ENCODE results near the gene TMEM219. TPM values are rescaled to one million over a fixed set of nuclear protein-coding genes. Genes with fewer than 3 reads are reported as not detected.
A peak's percentile ranks its signal among the peaks of the same experiment; 100 is the strongest.
"Not testable (repeated sequence)": the region's sequence is repeated elsewhere in the genome, so short reads cannot be mapped to it uniquely, and the experiment has no call there.

TMEM219 gene, protein sequence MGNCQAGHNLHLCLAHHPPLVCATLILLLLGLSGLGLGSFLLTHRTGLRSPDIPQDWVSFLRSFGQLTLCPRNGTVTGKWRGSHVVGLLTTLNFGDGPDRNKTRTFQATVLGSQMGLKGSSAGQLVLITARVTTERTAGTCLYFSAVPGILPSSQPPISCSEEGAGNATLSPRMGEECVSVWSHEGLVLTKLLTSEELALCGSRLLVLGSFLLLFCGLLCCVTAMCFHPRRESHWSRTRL
- 100 to 1,000 TPM; 104 to 134 (median 113) TPM for polyA plus RNA-seq (ENCODE audit: insufficient read length in 4 of 4)

DNA sequence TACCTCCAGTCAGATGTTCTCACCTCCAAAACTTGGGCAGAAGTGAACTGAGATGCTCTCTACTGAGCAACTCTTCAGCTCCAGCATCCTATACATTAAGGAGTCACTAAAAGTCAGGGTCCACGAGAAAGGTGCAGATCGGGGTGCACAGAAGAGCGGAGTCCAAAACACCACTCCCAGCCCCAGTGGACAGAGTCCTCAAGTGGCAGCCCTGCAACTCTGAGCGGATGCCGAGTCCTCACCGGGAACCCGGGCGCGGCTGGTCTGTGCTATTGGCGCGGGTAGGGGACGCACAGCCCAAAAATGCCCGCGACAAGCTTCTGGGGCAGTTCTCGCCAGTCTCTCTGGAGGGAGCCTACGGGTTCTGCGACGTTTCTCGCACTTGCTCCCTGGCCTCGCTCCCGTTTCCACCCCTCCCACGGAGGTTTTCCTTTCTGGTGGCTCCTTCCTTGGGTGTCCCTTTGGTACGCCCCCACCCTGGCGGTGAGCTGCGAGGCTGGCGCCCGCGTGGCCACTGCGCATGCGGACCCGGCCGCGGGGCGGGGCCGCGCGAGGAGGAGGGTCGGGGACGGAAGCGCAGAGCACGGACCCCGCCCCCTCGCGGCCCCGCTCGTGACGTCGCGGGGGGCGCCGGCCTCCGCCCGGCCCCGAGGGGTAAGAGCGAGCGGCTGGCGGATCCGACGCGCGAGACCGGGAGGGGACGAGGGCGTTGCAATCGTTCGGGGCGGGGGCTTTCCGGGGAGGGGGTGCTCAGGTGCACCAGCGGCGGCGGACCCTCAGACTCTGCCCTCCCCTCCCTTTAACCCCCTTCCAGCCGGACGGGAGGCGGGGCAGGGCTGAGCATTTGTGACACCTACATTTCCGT lies at the start of gene TMEM219:
TSS of gene TMEM219 (plus strand) at position 601 of the 865 bp plus-strand sequence. CDS start 1,065 bp downstream, outside the sequence.
- DNase-seq (ENCODE audit: low read depth in 4 of 4, low spot score in 2 of 4): peak; percentile 81 to 88 (median 86)

DNA sequence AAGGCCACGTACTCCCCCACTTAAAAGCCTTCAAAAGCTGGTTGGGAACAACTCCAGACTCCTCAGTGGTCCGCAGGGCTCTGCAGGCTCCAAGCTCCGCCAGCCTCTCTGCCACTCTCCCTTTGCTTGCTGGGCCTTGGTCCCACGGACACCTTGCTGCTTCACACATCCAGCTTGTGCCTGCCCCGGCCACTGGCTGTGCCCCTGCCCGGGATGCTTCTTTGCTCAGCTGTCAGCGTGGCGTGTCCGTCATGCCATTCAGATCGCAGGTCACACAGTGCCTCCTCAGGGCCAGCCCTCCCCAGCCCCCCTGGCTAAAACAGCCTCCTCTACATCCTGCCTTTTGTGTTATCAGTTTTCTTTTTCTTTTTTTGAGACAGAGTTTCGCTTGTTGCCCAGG lies 49.8 kb upstream of the TMEM219 start:
- DNase-seq (ENCODE audit: low read depth in 4 of 4, low spot score in 2 of 4): no peak

DNA sequence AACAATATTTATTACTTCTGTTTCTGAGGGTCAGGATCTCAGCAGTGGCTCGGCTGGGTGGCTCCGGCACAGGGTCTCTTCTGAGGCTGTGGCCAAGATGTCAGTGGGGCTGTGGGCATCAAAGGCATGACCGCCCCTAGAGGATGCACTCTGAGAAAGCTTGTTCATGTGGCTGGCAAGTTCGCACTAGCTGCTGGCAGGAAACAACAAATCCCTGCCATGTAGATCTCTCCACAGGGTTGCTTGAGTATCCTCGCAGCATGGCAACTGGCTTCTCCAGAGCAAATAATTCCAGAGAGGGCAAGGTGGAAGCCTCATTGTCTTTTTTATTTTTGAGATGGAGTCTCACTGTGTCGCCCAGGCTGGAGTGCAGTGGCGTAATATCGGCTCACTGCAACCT lies 48.4 kb upstream of the TMEM219 start:
- DNase-seq (ENCODE audit: low read depth in 4 of 4, low spot score in 2 of 4): no peak

DNA sequence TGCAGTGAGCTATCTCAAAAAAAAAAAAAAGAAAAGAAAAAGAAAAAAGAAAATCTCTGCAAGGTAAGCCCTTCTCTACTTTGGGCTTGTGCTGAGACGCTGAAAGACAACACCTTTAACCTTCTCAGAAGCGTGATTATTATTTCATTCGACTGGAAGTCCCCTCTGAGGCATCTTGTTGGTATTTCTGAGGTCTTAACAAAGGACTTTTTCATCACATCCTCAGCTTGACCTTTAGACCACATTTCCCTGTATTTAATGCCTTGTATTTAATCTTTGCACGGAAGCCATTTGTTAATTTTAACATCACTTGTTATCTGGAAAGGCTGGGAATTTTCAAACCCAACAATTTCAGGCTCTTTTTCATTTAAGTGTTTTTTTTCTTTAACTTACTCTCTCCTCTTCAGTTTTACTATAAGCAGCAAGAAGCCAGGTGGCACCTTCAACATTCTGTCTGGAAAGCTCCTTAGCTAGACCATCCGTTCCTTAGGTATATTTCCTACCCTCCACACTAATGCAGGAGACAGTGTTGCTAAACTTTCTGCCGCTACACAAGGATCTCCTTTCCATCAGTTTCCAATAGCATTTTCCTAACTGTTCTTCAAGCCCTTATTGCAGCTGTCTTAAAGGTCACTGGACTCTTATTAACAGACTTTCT lies 46.2 kb upstream of the TMEM219 start:
- DNase-seq (ENCODE audit: low read depth in 4 of 4, low spot score in 2 of 4): no peak

DNA sequence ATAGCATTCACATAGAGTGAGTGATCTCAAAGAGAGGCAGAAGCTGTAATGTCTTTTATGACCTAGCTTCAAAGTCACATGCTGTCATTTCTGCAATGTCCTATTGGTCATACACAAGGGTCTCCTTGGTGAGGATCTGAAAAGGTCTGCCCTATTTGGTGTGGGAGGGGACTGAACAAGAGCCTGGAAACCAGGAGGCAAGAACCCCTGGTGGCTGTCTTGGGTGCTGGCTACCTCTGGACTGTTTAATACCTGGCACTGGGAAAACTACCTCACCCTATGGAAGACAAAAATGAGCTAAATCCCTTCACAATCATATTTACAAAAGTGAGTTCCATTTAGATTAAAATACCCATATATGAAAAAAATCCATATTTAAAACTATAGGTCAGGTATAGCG lies 44.9 kb upstream of the TMEM219 start:
- DNase-seq (ENCODE audit: low read depth in 4 of 4, low spot score in 2 of 4): no peak

DNA sequence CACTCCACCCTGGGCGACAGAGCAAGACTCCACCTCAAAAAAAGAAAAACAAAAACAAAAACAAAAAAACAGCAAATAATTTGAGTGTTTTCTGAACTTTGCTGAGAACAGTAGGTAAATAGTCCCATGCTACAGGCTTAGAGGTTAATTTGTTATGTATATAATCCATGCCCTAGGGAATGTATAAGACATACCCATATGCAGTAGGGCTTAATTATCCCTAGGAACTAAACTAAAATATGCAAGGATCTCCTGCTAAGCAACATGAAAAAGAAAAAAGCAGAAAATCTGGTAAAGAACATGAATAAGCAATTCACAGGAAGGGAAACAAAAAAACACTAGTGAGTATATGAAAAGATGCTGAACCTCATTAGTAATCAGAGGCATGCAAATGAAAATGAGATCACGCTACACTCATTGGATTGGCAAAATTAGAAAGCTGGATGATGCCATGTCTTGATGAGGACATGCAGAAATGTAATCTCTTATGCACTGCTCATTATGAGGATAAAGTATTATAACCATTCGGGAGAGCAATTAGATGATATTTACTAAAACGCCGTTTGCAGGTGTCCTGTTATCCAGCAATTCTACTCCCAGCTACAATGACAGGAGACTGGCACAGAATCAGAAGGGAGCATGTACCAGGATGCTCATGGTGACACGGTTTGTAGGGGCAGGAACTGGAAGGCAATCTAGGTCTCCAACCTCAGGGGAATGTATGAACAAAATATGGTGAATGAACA lies 41.4 kb upstream of the TMEM219 start:
- DNase-seq (ENCODE audit: low read depth in 4 of 4, low spot score in 2 of 4): no peak

DNA sequence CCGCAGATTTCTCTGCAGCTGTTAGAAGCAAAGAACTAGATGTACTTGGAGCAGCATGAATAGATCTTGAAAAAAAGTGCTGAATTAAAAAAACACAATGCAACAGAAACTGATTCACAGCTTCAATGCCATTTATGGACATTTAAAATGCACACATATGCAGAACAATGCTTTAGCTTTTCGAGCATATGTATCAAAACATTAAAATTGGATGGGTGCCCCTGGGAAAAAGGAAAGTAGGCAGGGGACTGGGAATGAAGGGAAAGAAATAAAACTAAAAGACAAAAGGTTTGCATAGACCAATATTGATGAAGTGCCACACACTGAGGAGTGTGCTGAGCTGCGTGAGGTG lies 40.9 kb upstream of the TMEM219 start:
- no peak for DNase-seq (ENCODE audit: low read depth in 4 of 4, low spot score in 2 of 4)

DNA sequence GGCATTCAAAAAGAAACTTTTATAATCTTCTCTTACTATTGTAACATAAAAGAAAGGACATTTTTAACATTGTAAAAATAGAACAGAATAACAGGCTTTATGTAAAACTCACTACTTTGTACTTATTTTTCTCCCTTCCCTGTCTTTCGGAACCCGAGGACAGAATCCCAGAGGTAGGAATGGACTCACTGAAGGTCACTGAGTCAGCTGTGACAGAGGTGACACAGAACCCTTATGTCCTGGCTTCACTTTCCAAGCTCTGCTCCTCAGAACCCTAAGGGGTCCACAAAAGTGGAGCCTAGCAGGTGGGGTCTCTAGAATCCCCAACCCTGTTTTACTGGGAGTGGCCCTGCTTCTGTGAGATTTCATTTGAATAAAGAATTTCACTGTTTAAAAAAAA lies 39.6 kb upstream of the TMEM219 start:
- no peak for DNase-seq (ENCODE audit: low read depth in 4 of 4, low spot score in 2 of 4)

DNA sequence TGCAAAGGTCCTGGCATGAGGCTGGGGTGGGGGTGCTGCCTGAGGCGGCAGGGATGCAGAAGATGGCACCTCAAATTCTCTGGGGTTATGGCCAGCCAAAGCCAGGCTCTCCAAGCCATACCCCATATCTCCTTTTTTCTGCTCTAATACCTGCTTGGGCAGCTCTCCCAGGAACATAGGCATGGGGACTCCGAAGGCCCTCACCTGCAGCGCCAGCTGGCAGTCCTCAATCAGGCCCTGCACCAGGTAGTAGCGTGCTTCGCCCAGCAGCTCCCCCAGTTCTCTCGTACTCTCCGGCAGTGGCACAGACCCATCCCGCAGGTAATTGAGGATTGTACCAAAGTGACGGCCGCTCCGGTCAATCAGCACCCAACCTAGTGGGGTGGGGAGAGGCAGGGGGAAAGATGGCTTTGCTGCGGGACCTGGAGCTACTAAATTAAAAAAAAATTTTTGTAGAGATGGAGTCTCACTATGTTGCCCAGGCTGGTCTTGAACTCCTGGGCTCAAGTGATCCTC lies 38.8 kb upstream of the TMEM219 start:
- no peak for DNase-seq (ENCODE audit: low read depth in 4 of 4, low spot score in 2 of 4)

DNA sequence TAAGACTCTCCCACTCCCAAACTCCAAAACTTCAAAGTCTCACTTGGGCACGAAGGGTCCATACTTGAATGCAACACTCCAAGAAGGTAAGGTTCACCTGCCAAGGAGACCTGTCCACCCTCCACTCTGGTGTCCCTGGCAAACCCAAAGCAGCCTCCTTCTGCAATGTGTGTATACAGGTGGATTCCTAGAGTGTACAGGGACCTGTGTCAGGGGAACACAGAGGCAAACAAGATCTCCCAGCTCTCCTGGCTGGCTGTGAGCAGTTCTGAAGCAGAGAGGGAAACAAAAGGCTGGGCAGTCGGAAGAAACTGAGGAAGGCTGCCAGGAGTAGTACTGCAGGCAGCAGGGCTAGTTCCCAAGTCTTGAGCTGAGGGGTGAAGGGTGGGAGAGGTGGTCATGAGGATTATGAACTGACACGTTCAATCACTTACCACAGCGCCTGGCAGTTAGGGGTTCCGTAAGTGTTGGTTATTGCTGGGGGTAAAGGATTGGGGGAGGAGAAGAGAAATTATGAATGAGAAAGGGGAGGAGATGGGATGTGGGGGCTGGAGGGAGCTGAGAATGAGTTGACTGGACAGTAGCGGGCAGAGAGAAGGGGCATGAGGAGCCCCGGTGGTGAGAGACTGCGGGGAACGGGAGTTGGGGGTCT lies 36.6 kb upstream of the TMEM219 start:
- DNase-seq (ENCODE audit: low read depth in 4 of 4, low spot score in 2 of 4): no peak

DNA sequence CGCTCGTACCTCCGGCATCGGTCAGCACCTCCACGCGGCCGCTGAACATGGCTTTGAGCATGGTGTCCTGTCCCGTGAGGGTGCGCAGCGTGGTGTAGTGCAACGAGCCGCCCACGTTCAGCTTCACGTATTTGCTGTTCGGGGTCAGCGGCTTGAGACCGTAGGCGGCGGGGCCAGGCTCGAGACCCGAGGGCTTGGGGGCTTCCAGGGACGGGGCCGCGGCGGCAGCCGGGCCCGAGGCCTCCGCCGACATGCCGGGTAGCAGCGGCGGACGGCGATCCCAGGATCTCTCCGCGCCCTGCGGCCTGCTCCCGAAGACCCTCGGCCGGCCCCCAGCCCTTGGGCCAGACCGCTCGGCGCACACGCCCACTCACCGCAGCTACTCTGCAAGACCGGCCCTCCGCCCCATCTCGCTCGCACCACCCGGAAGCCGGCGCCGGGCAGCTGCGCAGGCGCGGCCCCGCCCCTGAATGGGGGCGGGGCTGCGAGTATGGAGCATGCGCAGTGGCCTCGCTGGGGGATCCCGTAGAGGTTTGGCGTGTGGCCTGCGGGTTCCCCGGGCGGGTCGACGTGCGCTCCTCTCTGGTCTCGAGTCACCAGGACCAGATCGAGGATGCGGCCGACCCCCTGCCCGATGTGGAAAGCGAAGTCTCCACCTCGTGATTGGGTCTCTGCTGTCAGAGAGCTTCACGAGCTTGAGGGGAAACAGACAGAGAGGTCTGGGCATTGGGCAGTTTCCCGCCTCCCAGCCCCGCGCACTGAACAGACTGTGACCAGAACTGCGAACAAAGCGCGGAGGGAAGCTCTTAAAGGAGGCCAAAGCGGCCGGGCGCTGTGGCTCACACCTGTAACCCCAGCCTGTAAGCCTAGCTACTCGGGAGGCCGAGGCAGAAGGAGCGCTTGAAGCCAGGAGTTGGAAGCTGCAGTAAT lies 35.8 kb upstream of the TMEM219 start, which contains the start of gene KCTD13:
TSS of gene KCTD13 (minus strand) at position 446 of the 930 bp plus-strand sequence. CDS start at position 253, 193 bp downstream.
- DNase-seq (ENCODE audit: low read depth in 4 of 4, low spot score in 2 of 4): peak; percentile 81 to 89 (median 86)

DNA sequence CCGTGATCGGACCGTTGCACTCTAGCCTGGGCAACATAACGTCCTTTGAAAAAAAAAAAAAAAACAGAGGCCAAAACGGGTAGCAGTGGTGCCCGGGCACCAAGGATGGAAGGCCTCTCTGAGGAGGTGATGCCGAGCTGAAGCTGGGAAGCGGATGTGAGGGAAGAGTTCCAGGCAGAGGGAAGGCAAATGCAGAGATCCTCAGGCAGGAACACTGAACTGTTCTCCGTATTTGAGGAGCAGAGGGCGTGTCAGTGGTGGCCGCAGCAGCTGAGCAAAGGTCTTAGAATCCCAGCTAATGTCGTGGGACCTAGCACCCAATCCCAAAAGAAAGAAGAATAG lies 35.2 kb upstream of the TMEM219 start:
- peak in 1 of 4 donors; percentile 38 for DNase-seq (ENCODE audit: low read depth in 4 of 4, low spot score in 2 of 4)

DNA sequence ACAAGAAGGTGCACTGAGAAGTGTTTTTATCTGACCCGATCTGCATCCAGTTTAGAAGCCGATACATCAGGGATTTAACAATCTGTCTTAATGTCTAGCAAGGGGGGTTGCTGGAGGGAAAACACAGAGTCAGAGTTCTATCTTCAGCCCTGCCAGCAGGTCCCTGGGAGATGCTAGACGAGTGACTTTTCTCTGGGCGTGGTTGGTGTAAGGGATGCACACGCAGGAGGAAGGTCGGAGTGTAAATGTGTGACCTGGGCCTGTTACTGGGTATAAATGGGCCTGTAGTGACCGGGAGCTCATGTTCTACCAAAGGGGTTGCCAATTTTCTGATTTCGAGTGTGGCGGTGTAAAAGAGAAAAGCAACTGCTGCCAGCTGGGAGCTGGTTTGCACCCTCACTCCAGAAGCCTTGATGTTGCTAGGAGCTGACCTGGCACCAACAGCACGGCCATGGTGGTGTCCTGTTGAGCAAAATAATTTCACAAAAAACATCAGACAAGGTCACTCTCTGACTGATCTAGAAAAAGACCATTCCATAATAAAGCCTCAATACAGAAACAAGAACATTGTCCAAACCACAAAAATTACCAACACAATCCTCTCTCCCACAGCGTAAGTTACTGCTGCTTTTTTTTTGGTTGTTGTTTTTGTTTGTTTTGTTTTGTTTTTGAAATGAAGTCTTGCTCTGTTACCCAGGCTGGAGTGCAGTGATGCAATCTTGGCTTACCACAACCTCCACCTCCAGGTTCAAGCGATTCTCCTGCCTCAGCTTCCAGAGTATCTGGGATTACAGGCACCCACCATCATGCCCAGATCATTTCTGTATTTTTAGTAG lies 34.6 kb upstream of the TMEM219 start:
- DNase-seq (ENCODE audit: low read depth in 4 of 4, low spot score in 2 of 4): no peak

DNA sequence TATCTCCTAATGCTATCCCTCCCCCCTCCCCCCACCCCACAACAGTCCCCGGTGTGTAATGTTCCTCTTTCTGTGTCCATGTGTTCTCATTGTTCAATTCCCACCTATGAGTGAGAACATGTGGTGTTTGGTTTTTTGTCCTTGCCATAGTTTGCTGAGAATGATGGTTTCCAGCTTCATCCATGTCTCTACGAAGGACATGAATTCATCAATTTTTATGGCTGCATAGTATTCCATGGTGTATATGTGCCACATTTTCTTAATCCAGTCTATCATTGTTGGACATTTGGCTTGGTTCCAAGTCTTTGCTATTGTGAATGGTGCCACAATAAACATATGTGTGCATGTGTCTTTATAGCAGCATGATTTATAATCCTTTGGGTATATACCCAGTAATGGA lies 30.1 kb upstream of the TMEM219 start:
- DNase-seq (ENCODE audit: low read depth in 4 of 4, low spot score in 2 of 4): not testable (repeated sequence)

DNA sequence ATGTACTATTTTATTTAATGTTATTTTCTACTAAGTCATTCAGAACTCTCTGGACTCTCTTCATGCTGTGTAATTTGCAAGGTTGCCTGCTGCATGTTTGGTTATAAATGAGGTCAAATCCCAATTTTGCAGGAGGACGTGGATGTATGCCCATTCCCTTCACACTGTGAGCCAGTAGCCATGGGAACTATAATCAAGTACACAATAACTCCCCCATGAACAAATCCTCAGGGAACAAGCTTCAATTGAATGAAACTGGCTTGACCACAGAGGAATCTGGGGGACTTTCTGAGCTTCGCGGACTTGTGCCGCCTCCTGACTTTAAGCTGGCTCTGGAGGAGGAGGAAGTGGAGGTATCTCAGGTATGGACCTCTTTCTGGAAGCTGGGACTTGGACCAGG lies 21.2 kb upstream of the TMEM219 start:
- no peak for DNase-seq (ENCODE audit: low read depth in 4 of 4, low spot score in 2 of 4)

DNA sequence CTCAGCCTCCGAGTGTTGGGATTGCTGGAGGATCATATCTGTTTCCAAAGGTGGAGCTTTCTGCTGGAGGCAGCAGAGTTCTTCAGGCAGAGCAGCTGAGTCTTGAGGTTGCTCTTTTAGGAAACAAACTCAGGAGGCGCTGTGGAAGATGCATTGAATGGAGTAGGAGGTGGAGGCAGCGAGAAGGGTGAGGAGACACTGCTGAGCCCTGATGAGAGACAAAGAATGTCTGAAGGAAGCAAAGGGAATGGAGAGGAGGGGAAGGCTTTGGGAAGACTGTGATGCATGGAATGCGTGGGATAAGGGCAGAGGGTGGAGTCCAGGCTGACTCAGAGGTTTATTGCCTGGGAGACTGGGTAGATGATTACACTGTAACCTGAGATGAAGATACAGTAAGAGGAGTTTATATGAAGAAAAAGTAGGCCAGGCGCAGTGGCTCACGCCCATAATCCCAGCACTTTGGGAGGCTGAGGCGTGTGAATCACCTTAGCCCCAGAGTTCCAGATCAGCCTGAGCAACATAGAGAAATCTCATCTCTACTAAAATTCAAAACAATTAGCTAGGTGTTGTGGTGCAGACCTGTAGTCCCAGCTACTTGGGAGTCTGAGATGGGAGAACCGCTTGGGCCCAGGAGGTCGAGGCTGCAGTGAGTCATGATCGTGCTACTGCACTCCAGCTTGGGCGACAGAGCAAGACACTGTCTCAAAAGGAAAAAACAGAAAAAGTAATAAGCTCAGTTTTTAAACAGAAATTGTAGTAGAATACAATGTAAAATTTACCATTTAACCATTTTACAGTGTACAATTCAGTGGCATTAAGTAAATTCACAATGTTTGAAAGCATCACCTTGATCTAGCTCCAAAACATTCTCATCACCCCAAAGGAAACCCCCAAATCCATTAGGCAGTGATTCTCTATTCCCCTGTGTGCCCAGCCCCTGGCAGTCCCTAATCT lies 17.8 kb upstream of the TMEM219 start:
- DNase-seq (ENCODE audit: low read depth in 4 of 4, low spot score in 2 of 4): peak in 3 of 4 donors; percentile 62 to 77 (median 68)

DNA sequence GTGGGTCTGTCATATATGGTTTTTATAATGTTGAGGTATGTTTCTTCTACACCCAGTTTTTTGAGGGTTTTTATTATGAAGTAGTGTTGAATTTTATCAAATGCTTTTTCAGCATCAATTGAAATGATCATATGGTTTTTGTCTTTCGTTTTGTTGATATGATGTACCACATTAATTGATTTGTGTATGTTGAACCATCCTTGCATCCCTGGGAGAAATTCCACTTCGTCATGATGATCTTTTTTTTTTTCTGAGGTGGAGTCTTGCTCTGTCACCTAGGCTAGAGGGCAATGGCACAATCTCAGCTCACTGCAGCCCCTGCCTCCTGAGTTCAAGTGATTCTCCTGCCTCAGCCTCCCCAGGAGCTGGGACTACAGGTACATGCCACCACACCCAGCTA lies 14.0 kb upstream of the TMEM219 start:
- no peak for DNase-seq (ENCODE audit: low read depth in 4 of 4, low spot score in 2 of 4)
